Vagina (tissue), 2 donors: ENCODE measurements around the gene WDR82.

Source experiments
- POLR2A ChIP-seq, 2 donors: fragments of 450-650 bp; IDR thresholded peaks; one replicate each; pipeline ENCODE4 v1.6.1; 2017; ENCODE audit warnings: antibody characterized with exemption in 2 of 2, mild to moderate bottlenecking in 2 of 2, moderate library complexity in 2 of 2
- TF ChIP-seq, protein P1 (sequence below), 3 experiments: fragments of 450-650 bp in 2 of 3; fragments of 200-600 bp in 1 of 3; sonication (generic) in 1 of 3; IDR thresholded peaks; one replicate each; pipeline ENCODE4 v1.5.1; 2017 to 2019; ENCODE audit warnings: antibody characterized with exemption in 3 of 3, mild to moderate bottlenecking in 2 of 3, moderate library complexity in 2 of 3

DNA sequence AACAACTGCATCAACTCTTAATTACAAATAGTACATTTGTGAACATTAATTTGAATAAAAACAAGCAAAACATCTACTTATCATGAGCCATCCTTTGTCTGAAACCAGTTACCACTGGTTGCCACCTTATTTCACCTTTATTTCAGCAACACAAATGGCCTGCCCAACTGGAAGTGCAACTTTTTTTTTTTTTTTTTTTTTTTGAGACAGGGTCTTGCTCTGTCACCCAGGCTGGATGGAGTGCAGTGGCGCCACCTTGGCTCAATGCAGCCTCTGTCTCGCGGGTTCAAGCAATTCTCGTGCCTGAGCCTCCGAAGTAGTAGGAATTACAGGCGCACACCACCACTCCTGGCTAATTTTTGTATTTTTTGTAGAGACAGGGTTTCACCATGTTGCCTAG lies 13.1 kb downstream of the WDR82 start:
- TF ChIP-seq, protein P1, sequence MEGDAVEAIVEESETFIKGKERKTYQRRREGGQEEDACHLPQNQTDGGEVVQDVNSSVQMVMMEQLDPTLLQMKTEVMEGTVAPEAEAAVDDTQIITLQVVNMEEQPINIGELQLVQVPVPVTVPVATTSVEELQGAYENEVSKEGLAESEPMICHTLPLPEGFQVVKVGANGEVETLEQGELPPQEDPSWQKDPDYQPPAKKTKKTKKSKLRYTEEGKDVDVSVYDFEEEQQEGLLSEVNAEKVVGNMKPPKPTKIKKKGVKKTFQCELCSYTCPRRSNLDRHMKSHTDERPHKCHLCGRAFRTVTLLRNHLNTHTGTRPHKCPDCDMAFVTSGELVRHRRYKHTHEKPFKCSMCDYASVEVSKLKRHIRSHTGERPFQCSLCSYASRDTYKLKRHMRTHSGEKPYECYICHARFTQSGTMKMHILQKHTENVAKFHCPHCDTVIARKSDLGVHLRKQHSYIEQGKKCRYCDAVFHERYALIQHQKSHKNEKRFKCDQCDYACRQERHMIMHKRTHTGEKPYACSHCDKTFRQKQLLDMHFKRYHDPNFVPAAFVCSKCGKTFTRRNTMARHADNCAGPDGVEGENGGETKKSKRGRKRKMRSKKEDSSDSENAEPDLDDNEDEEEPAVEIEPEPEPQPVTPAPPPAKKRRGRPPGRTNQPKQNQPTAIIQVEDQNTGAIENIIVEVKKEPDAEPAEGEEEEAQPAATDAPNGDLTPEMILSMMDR (IDR thresholded peaks at IDR 0.05), result no peak
- no peak for TF ChIP-seq POLR2A (IDR thresholded peaks at IDR 0.05)
